HUES6 (cell line): ENCODE results near the gene IL12RB2.

Experiments used
- H3K27ac ChIP-seq: 2 replicates; pipeline ENCODE4 v1.7.0; 2013; ENCODE audit warnings: low read depth, mild to moderate bottlenecking, low read length, inconsistent platforms
- H3K27me3 ChIP-seq: 2 replicates; pipeline ENCODE4 v1.6.1; 2013; ENCODE audit warnings: low read length; ENCODE audit not compliant: control insufficient read depth, insufficient read depth
- H3K36me3 ChIP-seq: 2 replicates; pipeline ENCODE4 v1.6.1; 2013; ENCODE audit warnings: low read length; ENCODE audit not compliant: control insufficient read depth, insufficient read depth
- H3K4me1 ChIP-seq: 2 replicates; pipeline ENCODE4 v1.6.1; 2013; ENCODE audit warnings: low read length; ENCODE audit not compliant: control insufficient read depth, insufficient read depth
- H3K4me3 ChIP-seq: 2 replicates; pipeline ENCODE4 v1.5.1; 2013; ENCODE audit warnings: low read depth, low read length
- H3K9ac ChIP-seq: one replicate; pipeline ENCODE4 v1.6.1; 2013; ENCODE audit warnings: mild to moderate bottlenecking, low read length
- H3K9me3 ChIP-seq: 2 replicates; pipeline ENCODE4 v1.6.1; 2013; ENCODE audit warnings: low read depth, low read length; ENCODE audit not compliant: control insufficient read depth, insufficient read depth

Gene IL12RB2

DNA sequence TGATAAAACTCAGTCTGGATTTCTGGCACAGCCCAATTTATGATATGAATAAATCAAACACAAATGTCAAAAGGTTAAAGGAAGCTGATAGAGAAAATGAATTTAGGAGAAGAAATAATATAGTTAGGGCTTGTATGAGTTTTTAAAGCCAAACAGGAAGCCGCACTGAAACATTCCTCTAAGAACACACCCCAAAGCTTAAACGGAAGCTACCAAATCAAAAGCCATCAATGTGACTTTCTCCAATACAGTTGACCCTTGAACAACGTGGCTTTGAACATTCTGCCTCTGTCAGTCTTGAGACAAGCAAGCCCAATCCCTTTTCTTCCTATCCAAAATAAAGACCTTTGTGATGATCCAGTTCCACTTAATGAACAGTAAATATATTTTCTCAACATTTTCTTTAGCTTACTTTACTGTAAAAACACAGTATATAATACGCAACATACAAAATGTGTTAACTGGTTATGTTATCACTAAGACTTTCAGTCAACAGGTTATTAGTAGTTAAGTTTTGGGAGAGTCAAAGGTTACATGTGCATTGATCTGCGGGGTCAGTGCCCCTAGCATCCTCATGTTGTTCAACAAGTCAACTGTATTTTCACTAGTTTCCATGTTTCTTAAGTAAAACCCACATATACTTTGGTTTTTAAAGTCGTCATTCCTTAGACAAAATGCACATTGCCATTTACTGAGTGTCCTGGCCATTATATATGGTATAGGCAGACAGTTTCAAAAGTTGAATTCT is 111.3 kb downstream of the IL12RB2 start:
- Histone ChIP-seq H3K36me3 (peaks cover 100% of the 10 kb centered on the region), H3K27ac (no peak overlapping the region), H3K9me3 (no peaks in the 10 kb centered on the region), H3K27me3 (no peaks in the 10 kb centered on the region), H3K4me3 (no peak overlapping the region), H3K4me1 (no peaks in the 10 kb centered on the region), H3K9ac (no peak overlapping the region)

DNA sequence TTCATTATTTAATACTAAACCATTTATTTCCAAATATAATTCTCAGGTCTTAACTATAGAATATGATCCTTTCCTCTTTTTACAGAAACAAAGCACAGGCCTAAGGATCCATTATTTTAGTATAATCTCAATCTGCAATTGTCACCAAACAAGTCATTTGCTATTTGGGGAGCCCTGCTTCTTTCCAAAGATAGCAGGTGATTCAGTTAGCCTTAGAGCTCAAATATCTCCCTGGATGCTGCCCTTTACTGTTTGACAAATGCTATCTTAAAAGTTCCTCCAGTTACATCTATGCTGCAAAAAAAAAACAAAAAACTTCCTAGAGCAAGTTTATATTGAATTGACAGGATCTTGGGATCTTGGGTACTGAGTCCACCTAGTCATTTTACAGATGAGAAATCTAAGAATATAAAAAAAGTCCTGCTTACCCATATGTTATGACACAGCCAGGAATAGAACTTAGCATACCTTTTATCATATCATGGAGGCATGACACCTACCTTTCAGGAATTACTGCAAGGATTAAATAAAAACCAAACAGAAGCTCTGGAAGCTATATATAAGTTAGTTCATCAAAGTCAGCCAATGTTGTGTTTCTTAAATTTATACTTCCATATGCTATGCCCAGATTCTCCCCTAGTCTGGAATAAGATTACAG is 113.3 kb downstream of the IL12RB2 start:
- H3K36me3 ChIP-seq = peaks cover 100% of the 10 kb centered on the region

DNA sequence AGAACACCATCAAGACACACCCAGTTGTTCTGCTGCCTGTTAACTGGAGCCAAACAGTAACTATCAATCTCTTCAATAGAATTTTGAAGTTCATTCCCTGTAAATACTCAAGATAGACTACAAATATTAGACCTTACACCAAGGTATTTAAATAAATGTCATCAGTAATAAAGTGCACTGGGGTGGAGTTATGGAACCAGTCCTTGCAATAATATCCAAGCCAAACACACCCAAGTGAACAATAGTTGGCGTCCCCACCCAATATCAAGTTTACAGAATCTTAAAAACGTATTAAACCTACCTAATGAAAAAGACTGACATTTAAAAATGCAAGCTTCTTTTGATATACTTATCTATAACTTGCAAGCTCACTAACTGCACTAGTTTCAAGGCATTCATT is 119.8 kb downstream of the IL12RB2 start:
- no peaks in the 10 kb centered on the region for H3K27me3 ChIP-seq
- H3K9ac ChIP-seq = no peak overlapping the region
- H3K27ac ChIP-seq = no peak overlapping the region
- H3K36me3 ChIP-seq = peaks cover 71% of the 10 kb centered on the region
- peaks cover 13% of the 10 kb centered on the region for H3K4me1 ChIP-seq
- H3K4me3 ChIP-seq = peak overlapping the region; percentile 79
- no peaks in the 10 kb centered on the region for H3K9me3 ChIP-seq

More for the DNA sequence above, 113.3 kb downstream of the IL12RB2 start:
- Histone ChIP-seq H3K27me3 (no peaks in the 10 kb centered on the region), H3K9ac (no peak overlapping the region), H3K9me3 (no peaks in the 10 kb centered on the region), H3K4me1 (no peaks in the 10 kb centered on the region), H3K27ac (no peak overlapping the region), H3K4me3 (no peak overlapping the region)

DNA sequence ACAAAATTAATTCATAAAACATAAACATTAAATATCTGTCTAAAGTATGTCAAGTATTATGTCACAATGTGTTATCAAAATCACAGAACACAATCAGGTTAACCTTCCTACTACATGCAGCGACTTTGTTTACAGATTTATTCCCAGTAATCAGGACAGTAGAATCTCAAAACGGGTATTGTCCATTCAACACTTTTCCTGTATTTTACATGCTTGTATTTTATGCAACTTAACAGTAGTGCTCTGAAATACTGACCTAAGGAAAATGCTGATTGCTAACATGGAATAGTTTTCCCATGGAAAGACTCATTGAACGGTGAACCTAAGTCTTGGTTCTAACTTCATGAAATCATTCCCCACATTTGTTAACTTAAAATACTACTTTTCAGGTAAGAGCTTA is 120.3 kb downstream of the IL12RB2 start:
- no peak overlapping the region for H3K27ac ChIP-seq
- H3K27me3 ChIP-seq = no peaks in the 10 kb centered on the region
- peak overlapping the region; percentile 56 for H3K9ac ChIP-seq
- peak overlapping the region; percentile 79 for H3K4me3 ChIP-seq
- H3K9me3 ChIP-seq = no peaks in the 10 kb centered on the region
- H3K36me3 ChIP-seq = peaks cover 66% of the 10 kb centered on the region
- peaks cover 14% of the 10 kb centered on the region for H3K4me1 ChIP-seq

DNA sequence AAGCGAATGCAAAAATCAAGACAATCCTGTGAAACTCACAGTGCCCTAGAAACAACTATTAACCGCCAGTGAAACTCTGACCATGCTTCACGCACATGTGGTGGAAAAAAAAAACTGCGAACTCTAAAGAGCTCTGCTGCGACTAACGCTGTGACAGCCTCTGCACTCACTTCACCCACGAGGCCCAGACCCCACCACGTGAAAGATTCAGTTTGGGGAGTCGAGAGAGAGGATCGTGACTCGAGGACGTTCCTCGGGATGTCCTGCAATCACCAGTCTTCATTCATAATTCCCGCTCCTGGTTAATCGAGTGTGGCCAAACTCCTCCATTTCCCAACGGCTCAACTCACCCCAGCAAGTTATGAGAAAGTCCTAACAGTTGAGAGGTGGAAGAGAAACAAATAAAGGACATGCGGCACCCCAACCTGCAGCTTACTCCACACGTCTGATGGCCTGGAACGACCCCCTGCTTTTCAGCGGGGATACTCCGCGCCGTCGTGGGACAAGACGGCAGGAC is 121.4 kb downstream of the IL12RB2 start:
- peak overlapping the region; percentile 79 for H3K4me3 ChIP-seq
- H3K27me3 ChIP-seq = no peaks in the 10 kb centered on the region
- peak overlapping the region; percentile 98 for H3K9ac ChIP-seq
- H3K36me3 ChIP-seq = peaks cover 55% of the 10 kb centered on the region
- H3K4me1 ChIP-seq = peaks cover 14% of the 10 kb centered on the region
- no peaks in the 10 kb centered on the region for H3K9me3 ChIP-seq
- peak overlapping the region; percentile 87 for H3K27ac ChIP-seq

DNA sequence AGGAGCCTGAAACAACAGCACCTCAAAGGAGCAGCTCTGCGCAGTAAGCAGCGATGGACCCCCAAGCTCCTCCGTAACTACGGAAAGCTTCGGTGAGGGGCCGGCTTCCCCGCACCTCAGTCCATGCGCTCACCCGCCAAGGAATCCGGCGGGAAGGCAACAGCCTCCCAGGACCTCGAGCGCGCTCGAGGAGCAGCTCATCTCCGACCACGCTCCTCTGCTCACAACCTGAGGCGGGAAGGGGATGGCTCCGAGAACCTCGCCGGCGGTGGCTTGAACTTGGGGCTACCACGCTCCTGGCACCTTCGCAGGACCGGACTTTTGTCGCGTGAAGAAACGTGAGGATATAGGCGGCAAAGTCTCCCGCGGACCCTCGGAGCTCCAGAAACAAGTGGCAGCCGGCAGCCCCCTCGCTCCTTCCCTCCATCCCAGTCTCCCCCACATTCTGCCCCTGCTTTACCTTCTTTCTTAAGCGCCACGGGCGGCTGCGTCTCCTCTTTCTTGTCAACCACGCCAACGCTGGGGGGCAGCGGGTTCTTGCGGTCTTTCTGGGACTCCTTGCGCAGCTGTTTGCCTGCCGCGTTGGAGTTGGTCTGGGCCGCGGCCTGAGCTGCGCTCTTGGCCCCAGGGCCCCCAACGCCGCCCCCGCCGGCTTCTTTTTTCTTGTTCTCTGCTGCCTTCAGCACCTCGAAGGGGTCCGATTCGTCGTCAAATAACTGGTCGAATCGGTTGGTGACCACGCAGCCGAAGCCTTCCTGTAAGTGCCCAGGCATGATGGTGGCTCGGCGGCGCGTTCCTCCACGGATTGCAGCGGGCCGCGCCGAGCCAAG is 122.1 kb downstream of the IL12RB2 start:
- Histone ChIP-seq H3K36me3 (peaks cover 48% of the 10 kb centered on the region), H3K9me3 (no peaks in the 10 kb centered on the region), H3K27ac (peak overlapping the region; percentile 87), H3K4me1 (peaks cover 14% of the 10 kb centered on the region), H3K4me3 (peak overlapping the region; percentile 79), H3K27me3 (no peaks in the 10 kb centered on the region), H3K9ac (peak overlapping the region; percentile 98)

GRCh38 chr1:67430358-67431155 is 122.9 kb downstream of the IL12RB2 start, which contains the start of gene SERBP1:
TSS of gene SERBP1 (minus strand) at chr1:67430402. CDS start at chr1:67430300, 102 bp downstream.
- H3K36me3 ChIP-seq = peaks cover 40% of the 10 kb centered on the region
- H3K9ac ChIP-seq = peak within 1 kb of the TSS; percentile 98
- peaks cover 14% of the 10 kb centered on the region for H3K4me1 ChIP-seq
- peak within 1 kb of the TSS; percentile 87 for H3K27ac ChIP-seq
- H3K9me3 ChIP-seq = no peaks in the 10 kb centered on the region
- peak within 1 kb of the TSS; percentile 79 for H3K4me3 ChIP-seq
- no peaks in the 10 kb centered on the region for H3K27me3 ChIP-seq

DNA sequence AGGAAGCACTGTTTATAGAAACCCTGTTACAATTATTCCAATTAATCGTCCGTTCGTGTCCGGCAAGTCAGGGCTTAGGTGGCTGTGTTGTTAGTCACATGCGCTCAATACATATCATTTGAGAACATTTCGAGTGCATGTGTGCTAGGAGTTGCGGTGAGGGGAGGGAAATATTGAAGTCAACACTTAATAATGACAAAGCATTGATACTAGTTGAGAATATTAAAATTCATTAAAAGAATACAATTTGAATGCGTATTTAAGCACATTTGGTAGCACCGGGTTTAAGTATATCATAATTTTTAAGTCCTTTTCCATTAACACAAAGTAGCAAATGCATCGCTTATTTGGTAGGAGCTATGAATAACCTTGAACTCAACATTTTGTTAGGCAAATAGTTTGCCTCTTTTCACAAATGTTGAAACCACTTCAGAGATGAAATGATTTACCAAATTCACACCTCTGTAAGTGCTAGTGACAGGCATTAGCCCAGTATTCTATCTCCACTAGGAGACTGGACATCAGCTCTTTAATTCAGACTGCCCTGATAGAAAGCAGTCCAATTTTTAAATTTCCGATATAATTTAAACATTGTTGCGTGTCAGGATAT is 123.6 kb downstream of the IL12RB2 start:
- Histone ChIP-seq H3K9ac (peak overlapping the region; percentile 98), H3K27me3 (no peaks in the 10 kb centered on the region), H3K36me3 (peaks cover 33% of the 10 kb centered on the region), H3K4me3 (peak overlapping the region; percentile 79), H3K4me1 (peaks cover 14% of the 10 kb centered on the region), H3K9me3 (no peaks in the 10 kb centered on the region), H3K27ac (peak overlapping the region; percentile 62)

DNA sequence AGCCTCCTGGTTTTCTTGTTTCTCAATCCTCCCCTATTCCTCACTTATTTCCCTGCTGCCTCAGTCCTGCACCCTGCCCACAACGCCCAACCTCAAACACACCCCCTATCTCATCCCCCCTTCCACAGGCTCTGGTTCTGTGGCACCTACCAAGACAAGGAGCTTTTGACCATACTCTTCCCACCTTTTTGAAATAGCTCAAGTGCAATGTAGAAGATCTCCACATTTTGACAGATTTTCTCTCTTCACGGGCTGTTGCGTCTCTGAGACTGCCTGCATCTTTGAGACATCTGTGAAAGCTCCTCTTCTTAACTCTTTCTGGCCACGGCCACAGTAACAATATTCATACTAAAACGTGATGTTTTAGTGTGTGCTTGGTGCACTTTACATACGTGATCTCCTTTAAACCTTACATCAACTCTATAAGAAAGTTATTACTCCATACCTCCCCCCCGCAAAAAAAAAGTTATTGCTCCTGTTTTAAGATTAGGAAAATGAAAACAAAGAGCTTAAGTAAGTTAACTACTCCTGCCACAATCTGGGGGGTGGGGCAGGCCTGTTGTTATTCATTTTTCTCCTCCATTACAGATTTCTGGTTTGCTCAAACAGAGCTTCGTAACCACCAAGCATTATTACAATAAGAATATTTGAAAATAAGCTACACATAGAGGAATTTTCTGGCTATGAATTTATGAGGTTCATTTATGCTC is 124.4 kb downstream of the IL12RB2 start:
- Histone ChIP-seq H3K4me1 (peaks cover 14% of the 10 kb centered on the region), H3K9ac (peak overlapping the region; percentile 47), H3K4me3 (peak overlapping the region; percentile 79), H3K36me3 (peaks cover 27% of the 10 kb centered on the region), H3K27me3 (no peaks in the 10 kb centered on the region), H3K9me3 (no peaks in the 10 kb centered on the region), H3K27ac (no peak overlapping the region)
